ENCODE measurements around the gene GIMD1.

DNA sequence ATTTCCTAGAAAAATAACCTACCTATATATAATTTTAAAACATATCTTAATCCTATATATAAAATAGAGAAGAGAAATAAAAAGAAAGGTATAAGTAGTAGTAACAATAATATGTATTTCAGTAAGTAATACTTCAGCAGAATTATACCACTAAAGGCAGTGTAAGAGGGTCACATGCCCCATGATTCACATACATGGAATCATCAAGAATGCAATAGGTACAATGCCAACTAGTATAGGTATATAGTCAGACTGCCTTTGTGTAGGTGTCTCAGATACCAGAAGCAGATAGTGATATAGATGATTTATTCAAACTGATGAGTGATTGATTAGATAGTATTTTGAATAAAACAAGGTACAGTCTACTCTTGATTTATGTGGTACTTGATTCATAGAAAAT lies 42.8 kb downstream of the GIMD1 start:
- no peak for TF ChIP-seq CTCF (IDR thresholded peaks at IDR 0.05)
- TF ChIP-seq POLR2AphosphoS5 (IDR thresholded peaks at IDR 0.05; ENCODE audit: low read depth, low read length): no peak

All from Panc1 (cell line).